Caco-2 (cell line): ENCODE results near the gene IL6ST. TPM values are rescaled to one million over a fixed set of nuclear protein-coding genes. Genes with fewer than 3 reads are reported as not detected.

Experiments
- BruUV-seq: library from RNA; stranded (reverse); fragments of 400-500 nt; replicated peaks from 2 replicates; lab custom pipeline; 2021; lab: Mats Ljungman, UMichigan
- CTCF ChIA-PET: fragments of 300-600 bp; sonication (Branson Sonifier 250); formaldehyde crosslinking; loops from one replicate; lab custom pipeline; 2022; ENCODE audit warnings: antibody characterized with exemption; lab: Charles Lee
- POLR2A ChIA-PET: fragments of 300-600 bp; sonication (Branson Sonifier 250); formaldehyde crosslinking; loops from one replicate; lab custom pipeline; 2022; ENCODE audit warnings: antibody characterized with exemption; lab: Charles Lee
- DNase-seq, 2 experiments: peaks; one replicate each; pipeline versions ENCODE4 v3.0.0 to v3.0.0-alpha.2; 2020 to 2022
- H3K27me3 ChIP-seq: replicated peaks from 2 replicates; pipeline ENCODE4 v1.6.0; 2011; ENCODE audit warnings: low read length; ENCODE audit not compliant: control insufficient read depth, insufficient read depth
- H3K36me3 ChIP-seq: 2 replicates; pipeline ENCODE4 v1.5.1; 2011; ENCODE audit warnings: low read length; ENCODE audit not compliant: control insufficient read depth, insufficient read depth
- H3K4me1 ChIP-seq: fragments of 250-450 bp; sonication (Bioruptor Pico); 2 replicates; pipeline ENCODE4 v1.5.1; 2020; ENCODE audit warnings: mild to moderate bottlenecking
- H3K4me3 ChIP-seq: 2 replicates; pipeline ENCODE4 v1.5.1; 2011; ENCODE audit warnings: low read depth, mild to moderate bottlenecking, control low read depth, low read length
- H3K9me3 ChIP-seq: fragments of 250-450 bp; sonication (Bioruptor Pico); 2 replicates; pipeline ENCODE4 v1.5.1; 2020; ENCODE audit warnings: mild to moderate bottlenecking, moderate library complexity
- H3K27ac Mint-ChIP-seq: one replicate; pipeline ENCODE4 v1.8.0; 2022; ENCODE audit warnings: mixed read lengths; ENCODE audit not compliant: unreplicated experiment
- H3K27me3 Mint-ChIP-seq: one replicate; pipeline ENCODE4 v1.8.0; 2022; ENCODE audit warnings: mixed read lengths; ENCODE audit not compliant: insufficient read depth, unreplicated experiment
- H3K36me3 Mint-ChIP-seq: one replicate; pipeline ENCODE4 v1.8.0; 2022; ENCODE audit warnings: mild to moderate bottlenecking, mixed read lengths; ENCODE audit not compliant: insufficient read depth, unreplicated experiment
- H3K4me1 Mint-ChIP-seq: one replicate; pipeline ENCODE4 v1.8.0; 2022; ENCODE audit warnings: low read depth, mixed read lengths; ENCODE audit not compliant: unreplicated experiment
- H3K4me3 Mint-ChIP-seq: one replicate; pipeline ENCODE4 v1.8.0; 2022; ENCODE audit warnings: mild to moderate bottlenecking, moderate library complexity, mixed read lengths; ENCODE audit not compliant: unreplicated experiment
- H3K9me3 Mint-ChIP-seq: one replicate; pipeline ENCODE4 v1.8.0; 2022; ENCODE audit warnings: mixed read lengths; ENCODE audit not compliant: unreplicated experiment
- CTCF ChIP-seq, 2 experiments: fragments of 200-600 bp in 1 of 2; IDR thresholded peaks; 1 replicate in 1 of 2; 2 replicates in 1 of 2; pipeline versions ENCODE4 v1.5.1 to v1.8.0; 2011 to 2022; ENCODE audit warnings: antibody characterized with exemption in 1 of 2, control low read depth in 1 of 2, inconsistent platforms in 1 of 2, low read depth in 1 of 2, low read length in 1 of 2, mild to moderate bottlenecking in 1 of 2, moderate library complexity in 1 of 2; ENCODE audit not compliant: insufficient read depth in 1 of 2, severe bottlenecking in 1 of 2, unreplicated experiment in 1 of 2
- intact Hi-C: fragments of 100-400 bp; cut with micrococcal nuclease; formaldehyde crosslinking; loops from one replicate; pipeline ENCODE4 v1.10.0; 2022; ENCODE audit not compliant: unreplicated experiment
- total RNA-seq: library from RNA; stranded (reverse); gene quantifications from 2 replicates; pipeline ENCODE4 v1.2.3, GENCODE V29; 2022

IL6ST gene
- total RNA-seq, 1 experiment from 2014 or later, result 278 TPM

DNA sequence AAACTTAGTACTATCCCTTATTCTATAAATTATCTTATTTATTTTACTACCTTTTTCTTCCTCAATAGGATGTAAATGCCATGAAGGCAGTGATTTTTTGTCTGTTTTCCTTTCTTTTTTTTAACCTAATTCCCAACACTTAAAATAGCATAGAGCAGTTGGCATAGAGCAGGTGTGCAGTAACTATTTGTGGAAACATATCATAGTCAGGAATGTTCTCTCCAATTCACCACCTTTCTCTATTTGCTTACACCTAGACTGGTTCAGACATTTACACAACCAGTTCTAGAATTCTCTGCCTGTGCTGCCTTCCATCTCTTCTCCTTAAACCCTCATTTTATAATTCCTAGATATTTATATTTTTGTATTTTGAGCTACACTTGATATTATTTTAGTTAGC, 94.0 kb downstream of the IL6ST start:
- Histone ChIP-seq H3K4me3 (no peak overlapping the region), H3K4me1 (peaks cover 6% of the 10 kb centered on the region), H3K27me3 (no peaks in the 10 kb centered on the region), H3K36me3 (no peaks in the 10 kb centered on the region; the same call in 1 of the 2 replicates), H3K9me3 (no peaks in the 10 kb centered on the region)
- CTCF ChIA-PET, result interaction anchor here (0.6 kb wide), 1 partner anchor 180 kb away, joined by 5 read pairs; no protein-coding TSS in a partner anchor
- peaks cover 23% of the 10 kb centered on the region for H3K4me1 Mint-ChIP-seq
- no peaks in the 10 kb centered on the region for H3K9me3 Mint-ChIP-seq
- POLR2A ChIA-PET, result no interaction called here
- no peaks in the 10 kb centered on the region for H3K36me3 Mint-ChIP-seq
- no peak for DNase-seq
- H3K27me3 Mint-ChIP-seq, result no peaks in the 10 kb centered on the region
- no peak overlapping the region for H3K27ac Mint-ChIP-seq
- intact Hi-C loops, result no loop called here
- no peak overlapping the region for H3K4me3 Mint-ChIP-seq
- BruUV-seq, result no TSS peak
- no peak for TF ChIP-seq CTCF (IDR thresholded peaks at IDR 0.05; ENCODE audit: insufficient read depth in 1 of 2, low read depth in 1 of 2, low read length in 1 of 2, severe bottlenecking in 1 of 2, unreplicated experiment in 1 of 2)

DNA sequence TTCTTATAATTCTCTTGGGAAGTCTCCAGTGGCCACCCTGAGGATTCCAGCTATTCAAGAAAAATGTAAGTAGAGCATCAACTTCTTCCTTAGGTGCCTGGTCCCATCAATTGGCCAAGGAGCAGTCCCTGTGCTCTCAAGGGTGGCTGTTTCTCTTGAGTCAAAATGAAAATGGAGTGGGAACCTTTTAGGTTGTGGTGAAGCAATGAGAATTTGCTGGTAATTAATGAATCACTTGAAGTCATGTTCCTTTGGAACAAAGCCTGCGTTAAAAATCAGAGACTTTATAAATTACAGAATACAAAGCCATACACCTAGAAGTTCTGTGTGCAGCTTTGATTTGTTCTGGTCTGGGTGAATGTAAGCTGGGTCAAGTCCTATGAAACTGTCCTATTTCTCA, 94.7 kb downstream of the IL6ST start:
- Histone ChIP-seq H3K4me3 (no peak overlapping the region), H3K36me3 (no peaks in the 10 kb centered on the region; the same call in 1 of the 2 replicates), H3K9me3 (no peaks in the 10 kb centered on the region), H3K4me1 (no peaks in the 10 kb centered on the region; the same call in 1 of the 2 replicates), H3K27me3 (no peaks in the 10 kb centered on the region)
- POLR2A ChIA-PET, result no interaction called here
- intact Hi-C loops, result no loop called here
- Mint-ChIP-seq H3K27ac (no peak overlapping the region), H3K9me3 (no peaks in the 10 kb centered on the region), H3K4me3 (no peak overlapping the region), H3K36me3 (no peaks in the 10 kb centered on the region), H3K27me3 (no peaks in the 10 kb centered on the region), H3K4me1 (peaks cover 16% of the 10 kb centered on the region)
- no peak for DNase-seq
- TF ChIP-seq CTCF (IDR thresholded peaks at IDR 0.05; ENCODE audit: insufficient read depth in 1 of 2, low read depth in 1 of 2, low read length in 1 of 2, severe bottlenecking in 1 of 2, unreplicated experiment in 1 of 2), result no peak
- BruUV-seq, result no TSS peak
- CTCF ChIA-PET, result no interaction called here

- Histone ChIP-seq H3K27me3 (no peaks in the 10 kb centered on the region), H3K4me1 (no peaks in the 10 kb centered on the region; the same call in 1 of the 2 replicates), H3K4me3 (no peak overlapping the region), H3K9me3 (no peaks in the 10 kb centered on the region), H3K36me3 (no peaks in the 10 kb centered on the region; the same call in 1 of the 2 replicates)
- H3K36me3 Mint-ChIP-seq, result no peaks in the 10 kb centered on the region
- CTCF ChIA-PET, result no interaction called here
- intact Hi-C loops, result no loop called here
- no peak overlapping the region for H3K27ac Mint-ChIP-seq
- H3K9me3 Mint-ChIP-seq, result no peaks in the 10 kb centered on the region
- no peak overlapping the region for H3K4me3 Mint-ChIP-seq
- peaks cover 14% of the 10 kb centered on the region for H3K4me1 Mint-ChIP-seq
- no TSS peak for BruUV-seq
- no peak for DNase-seq
- POLR2A ChIA-PET, result no interaction called here
- no peak for TF ChIP-seq CTCF (IDR thresholded peaks at IDR 0.05; ENCODE audit: insufficient read depth in 1 of 2, low read depth in 1 of 2, low read length in 1 of 2, severe bottlenecking in 1 of 2, unreplicated experiment in 1 of 2)
- no peaks in the 10 kb centered on the region for H3K27me3 Mint-ChIP-seq
Observed at GRCh38 chr5:55899344-55899743, 95.4 kb downstream of the IL6ST start.
